ENCODE data around the gene MAP4K2. TPM values are rescaled to one million over a fixed set of nuclear protein-coding genes. Genes with fewer than 3 reads are reported as not detected.

MAP4K2 gene
- total RNA-seq, 1 experiment from 2014 or later = 46.5 TPM

DNA sequence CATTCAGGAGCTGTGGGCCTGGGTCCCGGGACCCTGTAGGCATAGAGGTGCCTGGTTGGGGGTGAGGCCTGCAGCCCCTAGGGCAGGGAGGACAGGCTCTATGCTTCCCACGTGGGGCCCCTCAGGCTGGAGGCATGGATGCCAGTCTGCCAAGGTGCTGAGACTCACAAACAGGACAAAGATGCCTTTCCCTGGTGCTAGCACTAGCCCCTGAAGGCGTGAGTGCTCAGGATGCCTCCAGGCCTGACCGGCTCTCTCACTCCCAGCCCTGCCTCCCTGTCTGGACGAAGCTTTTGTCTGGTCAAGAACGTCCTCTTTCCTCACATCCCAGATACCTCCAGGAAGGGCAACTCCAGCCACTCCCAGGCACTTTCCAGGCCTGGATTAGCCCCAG, 39.3 kb upstream of the MAP4K2 start:
- intact Hi-C loops (cut with micrococcal nuclease; ENCODE audit: unreplicated experiment) = loop anchor here (10.0 kb wide), 2 partner anchors 412 to 472 kb away; partner anchors contain the start of gene CDC42EP2
- no peak for DNase-seq (ENCODE audit: low spot score)
- H3K36me3 ChIP-seq (ENCODE audit: insufficient read depth, low read length, poor library complexity, severe bottlenecking) = no peaks in the 10 kb centered on the region
- no TSS peak for BruUV-seq (replicated peaks)
- no peak for TF ChIP-seq EZH2 (IDR thresholded peaks at IDR 0.05; ENCODE audit: borderline replicate concordance, low read depth, low read length, poor library complexity, severe bottlenecking)
- TF ChIP-seq CTCF (conservative IDR thresholded peaks at IDR 0.05; ENCODE audit: low read depth, low read length) = no peak
- H3K9me3 ChIP-seq (ENCODE audit: low read depth, low read length, poor library complexity, severe bottlenecking) = no peaks in the 10 kb centered on the region
- CTCF ChIA-PET = interaction anchor here (0.6 kb wide), 1 partner anchor 31 kb away, joined by 3 read pairs; no protein-coding TSS in a partner anchor
- no peak overlapping the region for H3K27ac ChIP-seq (ENCODE audit: low read depth, low read length, poor library complexity, severe bottlenecking)
- no peak overlapping the region for H3K4me3 ChIP-seq (ENCODE audit: low read depth, low read length, poor library complexity, severe bottlenecking)
- POLR2A ChIA-PET (ENCODE audit: low non-redundant PET) = no interaction called here
- no peaks in the 10 kb centered on the region for H3K27me3 ChIP-seq (replicated peaks; ENCODE audit: insufficient read depth, low read depth, low read length, poor library complexity)
- H3K4me1 ChIP-seq (ENCODE audit: insufficient read depth, low read length, poor library complexity, severe bottlenecking) = peaks cover 13% of the 10 kb centered on the region

DNA sequence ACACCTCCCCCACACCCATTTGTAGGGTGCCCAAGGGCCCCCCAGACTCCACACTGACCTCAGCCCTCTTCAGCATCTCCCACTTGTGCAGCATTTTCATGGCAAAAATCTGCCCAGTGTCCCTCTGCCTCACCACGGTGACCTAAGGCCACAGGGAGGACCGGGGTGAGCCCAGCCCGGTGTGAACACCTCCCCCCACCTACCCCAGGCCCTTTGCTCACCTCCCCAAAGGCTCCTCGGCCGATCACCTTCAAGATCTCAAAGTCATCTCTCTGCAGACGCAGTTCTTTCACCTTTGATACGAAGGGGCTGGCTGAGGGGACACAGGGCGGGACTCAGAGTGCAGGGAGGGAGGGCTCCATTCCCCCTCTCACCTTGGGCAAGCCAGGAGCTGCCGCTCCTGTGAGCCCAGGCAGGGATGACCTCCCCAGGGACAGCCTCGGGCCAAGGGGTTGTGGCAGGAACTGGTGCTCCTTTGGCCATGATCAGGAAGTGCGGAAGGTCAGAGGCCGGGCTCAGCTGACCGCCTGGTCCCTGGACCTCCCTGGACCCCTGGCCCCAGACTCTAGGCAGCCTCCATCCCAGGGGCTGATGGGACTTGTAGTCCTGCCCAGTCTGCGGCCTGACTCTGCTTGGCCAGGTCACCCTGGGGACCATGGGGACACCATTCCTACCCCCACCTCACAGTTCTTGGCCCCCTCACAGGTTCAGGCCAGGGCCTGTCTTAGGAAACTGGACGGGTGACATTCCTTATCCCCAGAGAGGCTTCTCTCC, 38.8 kb upstream of the MAP4K2 start:
- Histone ChIP-seq H3K9me3 (ENCODE audit: low read depth, low read length, poor library complexity, severe bottlenecking) (no peaks in the 10 kb centered on the region), H3K4me1 (ENCODE audit: insufficient read depth, low read length, poor library complexity, severe bottlenecking) (peaks cover 13% of the 10 kb centered on the region), H3K4me3 (ENCODE audit: low read depth, low read length, poor library complexity, severe bottlenecking) (no peak overlapping the region), H3K36me3 (ENCODE audit: insufficient read depth, low read length, poor library complexity, severe bottlenecking) (no peaks in the 10 kb centered on the region), H3K27ac (ENCODE audit: low read depth, low read length, poor library complexity, severe bottlenecking) (no peak overlapping the region), H3K27me3 (replicated peaks; ENCODE audit: insufficient read depth, low read depth, low read length, poor library complexity) (no peaks in the 10 kb centered on the region)
- no TSS peak for BruUV-seq (replicated peaks)
- CTCF ChIA-PET = interaction anchor here (0.6 to 0.7 kb wide), 2 partner anchors 30 to 32 kb away, joined by 3 to 4 read pairs; no protein-coding TSS in a partner anchor
- no peak for DNase-seq (ENCODE audit: low spot score)
- intact Hi-C loops (cut with micrococcal nuclease; ENCODE audit: unreplicated experiment) = loop anchor here (10.0 kb wide), 2 partner anchors 413 to 473 kb away; partner anchors contain the start of gene CDC42EP2
- POLR2A ChIA-PET (ENCODE audit: low non-redundant PET) = no interaction called here
- TF ChIP-seq EZH2 (IDR thresholded peaks at IDR 0.05; ENCODE audit: borderline replicate concordance, low read depth, low read length, poor library complexity, severe bottlenecking) (no peak), CTCF (conservative IDR thresholded peaks at IDR 0.05; ENCODE audit: low read depth, low read length) (no peak)

DNA sequence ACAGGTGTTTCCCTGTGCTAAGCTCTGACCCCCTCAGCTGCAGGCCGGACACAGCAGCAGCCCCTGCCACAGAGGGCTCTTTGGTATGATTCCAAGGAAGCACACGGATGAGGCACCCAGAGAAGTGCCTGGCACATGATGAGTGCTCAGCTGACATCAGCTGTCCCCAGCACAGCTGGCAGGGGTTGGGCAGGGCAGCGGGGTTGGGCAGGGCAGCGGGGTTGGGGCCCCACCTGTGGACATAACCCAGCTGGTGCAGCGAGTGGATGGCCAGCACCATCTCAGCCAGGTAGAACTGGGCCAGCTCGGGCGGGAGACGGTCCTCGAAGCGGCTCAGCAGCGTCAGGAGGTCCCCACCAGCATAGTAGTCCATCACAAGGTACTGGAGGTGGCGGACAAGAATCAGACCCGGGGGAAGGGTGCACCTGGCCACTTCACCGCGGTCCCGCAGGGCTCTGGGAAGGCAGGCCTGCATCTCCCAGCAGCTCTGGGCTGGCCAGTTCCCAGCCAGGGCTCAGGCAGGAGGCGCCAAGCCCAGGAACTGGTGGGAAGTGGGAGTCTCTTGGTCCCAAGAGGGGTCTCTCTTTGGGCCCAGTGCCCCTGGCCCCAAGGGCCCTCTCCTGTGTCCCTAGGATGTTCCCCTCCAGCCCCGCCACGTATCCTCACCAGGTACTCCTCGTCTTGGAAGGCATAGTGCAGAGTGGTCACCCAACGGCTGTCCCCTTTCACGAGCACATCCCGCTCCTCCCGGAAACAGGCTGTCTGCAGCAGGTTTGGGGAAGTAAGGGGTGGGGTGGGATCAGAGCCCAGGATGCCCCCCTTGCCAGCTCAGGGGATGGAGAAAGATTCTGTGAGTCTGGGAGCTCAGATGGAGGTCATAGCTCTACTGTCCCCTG, 37.1 kb upstream of the MAP4K2 start:
- Histone ChIP-seq H3K27ac (ENCODE audit: low read depth, low read length, poor library complexity, severe bottlenecking) (no peak overlapping the region), H3K9me3 (ENCODE audit: low read depth, low read length, poor library complexity, severe bottlenecking) (no peaks in the 10 kb centered on the region), H3K4me3 (ENCODE audit: low read depth, low read length, poor library complexity, severe bottlenecking) (no peak overlapping the region), H3K36me3 (ENCODE audit: insufficient read depth, low read length, poor library complexity, severe bottlenecking) (no peaks in the 10 kb centered on the region), H3K4me1 (ENCODE audit: insufficient read depth, low read length, poor library complexity, severe bottlenecking) (peaks cover 13% of the 10 kb centered on the region), H3K27me3 (replicated peaks; ENCODE audit: insufficient read depth, low read depth, low read length, poor library complexity) (no peaks in the 10 kb centered on the region)
- no TSS peak for BruUV-seq (replicated peaks)
- no peak for DNase-seq (ENCODE audit: low spot score)
- intact Hi-C loops (cut with micrococcal nuclease; ENCODE audit: unreplicated experiment) = loop anchor here (10.0 kb wide), 2 partner anchors 415 to 475 kb away; partner anchors contain the start of gene CDC42EP2
- ChIA-PET CTCF (interaction anchor here (0.6 kb wide), 1 partner anchor 558 kb away, joined by 4 read pairs; no protein-coding TSS in a partner anchor), POLR2A (ENCODE audit: low non-redundant PET) (no interaction called here)
- TF ChIP-seq CTCF (conservative IDR thresholded peaks at IDR 0.05; ENCODE audit: low read depth, low read length) (no peak), EZH2 (IDR thresholded peaks at IDR 0.05; ENCODE audit: borderline replicate concordance, low read depth, low read length, poor library complexity, severe bottlenecking) (no peak)
